Brain microvascular endothelial cell (primary cell): ENCODE measurements around the gene MAML3.

Source experiments
- DNase-seq: peaks from one replicate; pipeline ENCODE4 v3.0.0-alpha.2; 2020
- H3K27ac ChIP-seq: fragments of 250-450 bp; sonication (Bioruptor Pico); 2 replicates; pipeline ENCODE4 v1.5.1; 2020; ENCODE audit warnings: mild to moderate bottlenecking, moderate library complexity
- H3K27me3 ChIP-seq: fragments of 250-450 bp; sonication (Bioruptor Pico); replicated peaks from 2 replicates; pipeline ENCODE4 v1.5.1; 2020; ENCODE audit warnings: mild to moderate bottlenecking
- H3K36me3 ChIP-seq: fragments of 250-450 bp; sonication (Bioruptor Pico); replicated peaks from 2 replicates; pipeline ENCODE4 v1.5.1; 2020; ENCODE audit warnings: mild to moderate bottlenecking
- H3K4me3 ChIP-seq: 2 replicates; pipeline ENCODE4 v1.5.1; 2011; ENCODE audit warnings: low read depth, mild to moderate bottlenecking, control low read depth, low read length, moderate library complexity
- CTCF ChIP-seq: IDR thresholded peaks from 2 replicates; pipeline ENCODE4 v1.5.1; 2011; ENCODE audit warnings: low read depth, mild to moderate bottlenecking, moderate library complexity, low read length, control low read depth, inconsistent platforms; ENCODE audit errors: missing control alignments
- in situ Hi-C: cut with HindIII; loops from 2 replicates; pipeline ENCODE4 v1.10.0; 2017; ENCODE audit warnings: low sequenced_read_pairs, low pct_ligation_motif_present

MAML3 gene

GRCh38 chr4:140066031-140066930, 87.7 kb downstream of the MAML3 start:
- Histone ChIP-seq H3K36me3 (no peaks in the 10 kb centered on the region), H3K27ac (no peak overlapping the region), H3K4me3 (no peak overlapping the region), H3K27me3 (no peaks in the 10 kb centered on the region)
- TF ChIP-seq CTCF: no peak
- DNase-seq: no peak
- in situ Hi-C loops: no loop called here

DNA sequence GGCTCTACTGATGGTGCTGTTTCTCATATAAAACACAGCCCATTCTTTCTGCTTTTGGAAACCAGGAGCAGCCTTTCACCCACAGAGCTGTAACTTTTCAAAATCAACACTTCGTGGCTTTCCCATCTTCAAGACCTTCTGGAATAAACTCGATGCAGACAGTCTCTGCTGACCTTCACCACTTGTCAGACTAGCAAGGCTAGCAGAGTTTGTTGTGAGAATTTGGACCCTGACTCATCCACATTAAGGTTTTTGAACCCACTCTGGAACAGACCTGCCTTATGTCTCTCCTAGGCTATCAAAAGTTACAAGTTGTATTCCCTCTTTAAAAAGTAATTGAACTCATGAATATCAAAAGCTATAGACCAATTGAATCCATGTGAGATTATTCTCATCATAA, 88.6 kb downstream of the MAML3 start:
- no peak for TF ChIP-seq CTCF
- in situ Hi-C loops: no loop called here
- H3K27me3 ChIP-seq: no peaks in the 10 kb centered on the region

DNA sequence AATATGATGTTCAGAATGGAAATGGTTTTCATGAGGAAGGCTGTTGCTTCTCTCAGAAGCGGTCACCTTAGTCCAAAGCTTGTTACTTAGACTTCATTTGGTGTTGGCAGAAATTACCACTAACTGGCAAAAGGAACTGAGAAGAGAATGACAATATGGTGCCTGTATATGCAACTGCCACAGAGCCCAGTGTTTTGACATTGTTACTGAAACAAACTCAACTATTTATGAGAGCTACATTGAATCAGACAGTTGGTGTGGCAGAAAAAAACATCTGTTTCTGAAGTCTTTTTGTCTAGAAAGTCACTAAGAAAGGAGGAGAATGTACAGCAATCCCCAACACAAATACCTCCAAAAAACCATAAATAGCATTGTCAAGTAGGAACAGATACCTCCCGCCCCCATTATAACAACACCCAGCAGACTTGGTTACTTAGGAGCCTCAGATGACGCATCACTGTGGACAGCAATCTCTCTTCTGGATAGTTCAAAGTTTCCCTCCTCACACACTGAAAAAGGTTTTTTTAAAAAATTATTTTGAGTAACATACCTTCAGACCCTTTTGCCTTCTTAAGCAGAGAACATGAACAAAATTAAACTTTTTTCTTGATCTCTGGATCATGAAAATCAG, 92.2 kb downstream of the MAML3 start:
- Histone ChIP-seq H3K27me3 (no peaks in the 10 kb centered on the region), H3K27ac (peak overlapping the region; percentile 77), H3K4me3 (no peak overlapping the region), H3K36me3 (no peaks in the 10 kb centered on the region)
- no peak for DNase-seq
- in situ Hi-C loops: no loop called here
- no peak for TF ChIP-seq CTCF

More for the DNA sequence above, 88.6 kb downstream of the MAML3 start:
- Histone ChIP-seq H3K27ac (no peak overlapping the region), H3K4me3 (no peak overlapping the region), H3K36me3 (no peaks in the 10 kb centered on the region)
- no peak for DNase-seq

DNA sequence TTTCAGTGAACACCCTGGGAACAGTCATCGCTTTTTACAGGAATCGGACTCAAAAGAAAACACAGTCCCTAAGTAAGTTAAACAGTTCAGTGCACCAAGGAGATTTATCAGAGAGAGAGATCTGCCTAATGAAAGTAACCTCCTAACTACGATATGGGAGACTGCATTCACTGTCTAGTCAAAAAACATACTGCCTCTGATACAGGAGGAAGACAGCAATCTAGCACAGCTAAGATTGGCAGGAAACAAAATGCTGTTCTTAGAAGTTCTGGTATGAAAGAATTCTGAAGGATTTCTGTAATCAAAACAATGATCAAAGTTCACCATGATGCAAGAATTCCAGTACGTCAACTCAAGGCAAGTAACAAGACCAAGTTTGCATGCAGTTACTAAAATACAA, 92.8 kb downstream of the MAML3 start:
- TF ChIP-seq CTCF: no peak
- peak overlapping the region; percentile 77 for H3K27ac ChIP-seq
- DNase-seq: peak; percentile 50
- in situ Hi-C loops: no loop called here
- H3K4me3 ChIP-seq: no peak overlapping the region
- H3K27me3 ChIP-seq: no peaks in the 10 kb centered on the region
- H3K36me3 ChIP-seq: no peaks in the 10 kb centered on the region

- no peak for TF ChIP-seq CTCF
- no peaks in the 10 kb centered on the region for H3K27me3 ChIP-seq
- no peak overlapping the region for H3K4me3 ChIP-seq
- peak overlapping the region; percentile 4 for H3K27ac ChIP-seq
- DNase-seq: no peak
- in situ Hi-C loops: no loop called here
- no peaks in the 10 kb centered on the region for H3K36me3 ChIP-seq
Measured at GRCh38 chr4:140059159-140059558, 94.8 kb downstream of the MAML3 start.
